HS-5 (cell line): ENCODE results near the gene ANK2.
A peak's percentile ranks its signal among the peaks of the same experiment; 100 is the strongest.

Source experiments
- DNase-seq: peaks from one replicate; pipeline ENCODE4 v3.0.0-alpha.2; 2012; ENCODE audit warnings: low read depth

Gene ANK2

DNA sequence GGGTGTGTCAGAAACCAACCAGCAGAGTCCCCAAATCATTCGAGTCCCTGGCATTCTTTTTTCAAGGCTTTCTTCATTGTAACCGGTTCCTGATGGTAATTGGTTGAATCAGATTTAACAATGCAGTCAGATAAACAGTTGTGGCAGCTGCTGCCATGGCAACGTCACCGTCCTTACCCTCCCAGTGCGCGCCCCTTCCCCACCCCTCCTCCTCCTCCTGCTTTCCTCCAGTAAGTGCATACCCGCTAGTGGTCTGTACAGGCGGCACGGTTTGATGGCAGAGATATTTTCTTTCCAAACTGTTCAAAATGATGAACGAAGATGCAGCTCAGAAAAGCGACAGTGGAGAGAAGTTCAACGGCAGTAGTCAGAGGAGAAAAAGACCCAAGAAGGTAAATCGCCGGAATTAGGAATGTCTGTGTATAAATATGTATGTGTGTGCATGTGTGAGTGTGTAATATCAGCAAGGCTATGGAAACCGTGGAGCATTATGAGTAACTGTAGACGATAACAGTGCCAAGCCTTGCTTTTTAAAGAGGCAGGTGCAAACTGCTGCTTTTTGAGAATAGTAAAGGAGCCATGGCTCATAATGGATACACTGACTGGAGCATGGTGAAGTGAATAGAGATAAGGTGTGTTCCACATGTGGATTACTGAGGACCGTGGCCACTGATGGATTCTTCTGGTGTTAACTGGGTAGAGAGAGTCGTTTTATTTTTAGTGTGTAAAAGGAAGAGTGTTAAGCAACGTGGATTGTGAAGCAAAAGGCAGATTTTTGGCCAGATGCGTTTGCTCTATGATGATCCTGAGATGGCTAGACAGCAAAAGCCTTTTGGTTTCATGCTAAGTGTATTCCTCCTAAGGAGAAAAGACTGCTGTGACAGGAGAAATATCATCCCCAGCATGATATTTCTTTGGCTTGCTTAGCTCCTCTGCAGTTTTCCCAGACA is at the start of gene ANK2:
ANK2 (plus strand) TSS at position 233 of the 950 bp plus-strand sequence; CDS start at position 309, 76 bp downstream.
- DNase-seq = no peak

GRCh38 chr4:113003841-113004240 is 45.6 kb upstream of the ANK2 start:
- DNase-seq = no peak

DNA sequence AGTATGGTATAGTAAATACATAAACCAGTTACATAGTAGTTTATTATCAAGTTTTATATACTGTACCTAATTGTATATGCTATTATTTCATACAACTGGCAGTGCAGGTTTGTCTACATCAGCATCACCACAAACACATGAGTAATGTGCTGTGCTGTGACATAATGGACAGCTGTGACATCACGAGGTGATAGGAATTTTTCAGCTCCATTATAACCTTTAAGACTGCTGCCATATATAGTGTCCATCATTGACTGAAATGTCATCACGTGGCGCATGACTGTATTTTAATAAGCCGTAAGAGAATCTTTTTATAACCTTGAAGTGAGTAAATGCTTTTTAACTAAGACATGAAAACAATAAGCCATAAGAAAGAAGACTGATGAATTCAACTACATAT is 44.8 kb upstream of the ANK2 start:
- DNase-seq = no peak

DNA sequence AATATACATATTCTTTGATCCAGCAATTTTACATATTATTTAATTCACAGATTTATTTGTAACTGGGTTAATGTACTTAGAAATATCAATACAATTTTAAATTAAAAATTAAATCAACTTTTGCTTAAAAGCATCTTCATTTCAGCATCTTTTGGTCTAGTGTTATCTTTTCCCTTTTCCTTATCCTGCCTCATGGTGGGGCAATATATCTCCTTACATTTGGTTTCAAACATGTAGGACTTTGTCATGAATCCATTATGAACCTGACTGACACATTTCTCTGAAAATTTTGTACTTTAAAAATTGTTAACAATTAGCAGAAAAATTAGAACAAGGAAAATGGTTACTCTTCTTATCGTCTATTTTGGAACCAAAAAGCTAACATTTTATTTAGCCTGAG is 42.8 kb upstream of the ANK2 start:
- no peak for DNase-seq

DNA sequence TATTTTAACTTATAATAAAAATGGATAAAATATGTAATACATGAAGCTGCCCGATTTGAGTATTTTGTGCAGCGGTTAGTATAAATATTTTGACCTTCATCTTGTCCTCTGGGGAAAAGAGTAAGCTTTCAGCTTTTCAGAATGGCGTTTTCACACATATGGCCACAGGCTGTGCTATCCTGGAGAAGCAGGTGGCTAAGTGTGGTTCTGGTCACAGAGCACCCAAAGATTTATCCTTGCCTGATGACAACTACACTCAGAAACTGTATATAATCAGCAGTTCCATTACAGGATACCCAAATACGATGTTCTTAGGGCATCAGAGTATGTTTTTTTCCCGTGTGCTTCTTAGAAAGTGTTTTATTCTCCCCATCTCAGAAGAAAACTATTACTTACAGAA is 42.3 kb upstream of the ANK2 start:
- DNase-seq = no peak

DNA sequence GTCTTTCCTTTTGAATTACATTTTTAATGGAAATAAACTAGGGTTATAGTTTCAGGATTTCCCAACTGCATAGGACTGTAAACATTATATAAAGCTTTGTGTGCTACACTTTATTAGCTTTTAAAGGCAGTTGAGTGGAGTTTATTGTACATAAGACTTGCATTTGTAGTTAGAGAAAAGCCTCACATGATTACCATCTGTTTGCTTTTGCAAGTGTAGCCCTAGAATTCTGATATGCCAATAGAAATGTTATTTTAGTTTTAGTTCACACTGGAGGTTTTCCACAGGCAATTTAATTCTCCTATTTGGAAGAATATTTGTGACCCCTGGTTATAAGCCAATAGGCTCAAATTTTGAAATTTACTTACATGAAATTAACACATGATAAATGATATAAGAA is 41.3 kb upstream of the ANK2 start:
- no peak for DNase-seq

DNA sequence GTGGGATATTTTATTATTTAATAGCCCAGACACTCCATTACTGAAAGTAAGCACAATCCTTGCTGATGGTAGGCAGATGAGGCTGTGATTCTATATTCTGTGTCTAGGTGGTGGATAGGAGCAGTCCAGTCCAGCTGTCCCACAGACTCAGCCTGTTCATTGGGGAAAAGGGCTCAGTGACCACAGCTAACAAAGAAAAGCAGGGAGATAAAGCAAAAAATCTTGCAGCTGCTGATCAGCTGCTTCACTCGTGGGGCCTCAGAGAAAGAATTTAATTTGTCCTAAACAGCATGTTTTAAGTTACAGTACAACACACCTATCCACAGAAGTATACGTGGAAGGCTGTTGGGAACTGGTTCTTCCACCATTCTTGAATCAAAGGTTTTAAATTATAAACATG is 40.7 kb upstream of the ANK2 start:
- no peak for DNase-seq

DNA sequence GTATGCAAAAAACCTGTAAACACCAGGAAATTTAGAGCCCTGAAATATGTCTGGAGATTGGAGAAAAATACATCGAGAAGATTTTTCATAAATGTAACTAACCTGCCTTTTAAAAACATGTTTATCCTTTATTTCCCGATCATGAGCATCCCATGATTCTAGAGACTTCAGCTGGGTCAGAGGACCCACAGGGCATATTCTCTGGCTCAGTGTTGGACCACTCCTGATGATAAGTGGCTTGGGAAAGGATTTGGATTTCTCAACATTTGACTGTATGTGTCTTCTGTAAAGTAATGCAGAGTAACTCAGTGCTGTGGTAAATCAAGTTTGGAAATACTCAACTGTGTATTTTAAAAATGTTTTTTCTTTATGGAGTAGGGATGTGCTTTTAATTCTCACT is 40.0 kb upstream of the ANK2 start:
- no peak for DNase-seq

DNA sequence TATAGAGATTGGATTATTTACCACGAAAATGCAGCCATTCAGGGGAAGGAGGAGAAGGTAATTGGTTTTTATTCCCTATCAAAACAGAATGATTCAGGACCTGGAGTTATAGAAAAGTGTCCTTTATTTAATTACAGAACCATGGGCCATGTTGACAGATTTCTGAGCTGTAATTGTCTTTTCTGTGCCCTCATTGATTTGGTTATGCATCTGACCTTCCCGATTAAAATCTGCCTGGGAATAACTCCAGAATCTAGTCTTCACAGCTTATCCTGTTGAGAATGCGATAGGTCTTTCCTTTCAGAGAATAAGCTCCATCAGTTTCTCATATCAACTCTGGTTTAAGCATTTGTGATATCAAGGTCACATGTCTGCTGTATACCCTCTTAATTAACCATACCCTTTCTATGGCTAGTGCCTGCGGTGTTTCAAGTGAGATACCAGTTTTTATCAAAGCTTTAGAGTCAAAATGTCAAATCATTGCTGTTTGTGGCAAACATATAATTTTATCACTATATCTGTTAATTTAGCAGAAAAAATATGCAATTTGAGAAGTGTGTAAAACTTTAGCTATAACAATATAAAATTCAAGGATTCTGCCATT is 37.2 kb upstream of the ANK2 start:
- DNase-seq = no peak

DNA sequence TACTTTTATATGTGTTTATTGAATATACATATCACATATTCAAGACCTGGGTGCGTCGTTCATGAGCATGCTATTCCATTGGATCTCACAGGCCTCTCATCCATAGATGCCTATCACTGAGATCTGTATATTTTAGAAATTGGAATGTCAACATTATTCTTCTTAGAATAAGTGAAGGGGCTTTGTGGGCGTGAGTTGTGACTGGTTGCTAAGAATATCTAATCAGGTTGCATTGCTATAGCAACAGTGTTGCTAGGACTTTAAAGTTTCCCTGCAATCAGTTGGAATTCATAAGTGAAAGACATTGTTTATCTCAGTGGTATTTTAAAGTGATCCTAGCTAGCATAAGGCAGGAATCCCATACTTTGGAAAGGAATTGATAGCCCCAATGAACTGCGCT is 36.7 kb upstream of the ANK2 start:
- DNase-seq = no peak

DNA sequence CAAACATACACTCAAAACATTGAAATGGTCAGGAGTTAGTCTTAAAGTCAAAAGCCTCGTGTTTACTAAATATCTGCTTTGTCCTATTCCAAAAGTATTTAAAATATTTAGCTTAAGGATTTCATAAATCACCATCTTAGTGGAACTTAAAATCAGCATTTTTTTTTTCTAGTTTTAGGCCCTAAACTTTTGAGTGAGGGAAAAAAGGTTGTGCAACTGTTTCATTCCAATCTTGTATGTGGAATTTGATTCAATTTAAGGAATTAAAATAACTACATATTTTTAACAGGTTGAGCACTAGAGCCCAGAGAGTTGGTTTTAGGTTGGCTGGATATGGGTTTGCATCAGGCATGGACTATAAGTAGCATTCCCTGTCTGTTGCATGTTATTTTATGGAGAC is 35.7 kb upstream of the ANK2 start:
- DNase-seq = no peak

- no peak for DNase-seq
These were observed 33.1 kb upstream of the ANK2 start for GRCh38 chr4:113016377-113016776.

DNA sequence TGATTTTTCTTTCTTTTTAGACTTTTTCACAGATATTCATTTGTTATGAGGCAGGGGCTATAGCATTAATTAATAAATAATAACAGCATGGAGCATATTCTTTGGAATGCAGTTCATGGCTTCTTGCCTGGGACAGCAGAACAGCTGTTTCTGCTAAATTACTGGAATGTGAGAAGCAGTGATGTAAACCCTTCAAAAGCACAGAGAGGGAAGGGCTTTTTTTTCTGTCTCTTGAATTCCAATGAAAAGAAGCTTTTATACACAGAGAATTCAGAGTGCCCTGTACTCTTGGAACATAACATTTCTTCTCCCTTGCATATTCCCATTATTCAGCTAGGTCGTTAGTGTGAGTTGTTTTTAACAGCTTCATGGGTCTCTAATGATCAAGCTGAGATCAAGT is 28.5 kb upstream of the ANK2 start:
- DNase-seq = no peak

GRCh38 chr4:113024388-113024787 is 25.1 kb upstream of the ANK2 start:
- no peak for DNase-seq

DNA sequence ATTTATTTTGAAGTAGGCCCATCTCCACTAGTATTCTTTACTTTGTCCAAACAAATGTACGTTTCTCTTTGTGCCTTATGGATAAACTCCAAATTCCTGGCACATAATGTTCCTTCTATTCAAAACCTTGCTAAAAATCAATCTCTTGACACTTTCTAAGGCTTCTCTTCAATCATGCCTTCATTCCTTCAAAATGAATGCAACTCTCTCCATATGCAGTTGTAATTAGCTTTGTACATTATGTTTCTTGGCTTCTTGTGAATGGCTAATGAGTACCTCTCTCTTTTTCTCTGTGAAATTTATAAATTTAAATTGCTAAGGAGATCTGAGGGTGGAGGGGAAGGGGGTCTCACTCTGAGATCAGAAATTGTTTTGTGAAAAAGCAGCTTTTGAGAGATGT is 24.0 kb upstream of the ANK2 start:
- DNase-seq = no peak

DNA sequence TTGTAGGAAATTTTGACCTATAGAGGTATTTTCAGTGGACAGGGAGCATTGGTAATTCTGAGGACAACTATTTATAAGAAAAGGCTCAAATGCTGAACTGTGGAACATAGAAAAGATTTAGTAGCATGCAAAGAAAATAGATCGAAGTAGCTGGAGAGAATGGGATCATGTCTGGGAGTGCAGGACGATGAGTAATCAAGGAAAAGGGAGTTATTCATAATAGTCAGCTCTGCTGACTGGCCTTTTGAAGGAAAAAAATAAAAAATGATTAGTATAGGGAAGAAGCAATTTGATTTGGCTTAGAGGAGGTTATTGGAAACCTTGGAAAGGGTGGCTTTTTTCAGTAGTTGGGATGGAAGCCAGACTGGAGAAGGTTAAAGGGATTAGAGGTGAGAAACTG is 22.9 kb upstream of the ANK2 start:
- peak; percentile 8 for DNase-seq

DNA sequence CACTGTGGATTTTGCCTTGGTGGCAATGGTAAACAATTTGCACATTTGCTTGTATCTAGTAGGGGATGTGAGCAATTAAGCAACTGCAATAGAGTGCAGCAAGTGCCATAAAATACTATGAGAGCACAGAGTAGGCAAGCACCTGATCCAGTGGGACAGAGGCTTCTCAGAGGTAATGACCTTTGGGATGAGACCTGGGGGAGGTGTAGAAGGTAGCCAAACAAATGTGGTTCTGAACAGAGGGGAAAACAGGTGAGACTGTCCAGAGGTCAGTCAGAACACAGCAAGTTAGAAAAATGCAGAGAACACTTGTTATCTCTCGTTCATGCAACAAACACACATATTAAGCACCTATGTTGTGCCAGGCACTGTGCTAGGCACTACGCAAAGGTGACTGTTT is 21.4 kb upstream of the ANK2 start:
- DNase-seq = no peak

DNA sequence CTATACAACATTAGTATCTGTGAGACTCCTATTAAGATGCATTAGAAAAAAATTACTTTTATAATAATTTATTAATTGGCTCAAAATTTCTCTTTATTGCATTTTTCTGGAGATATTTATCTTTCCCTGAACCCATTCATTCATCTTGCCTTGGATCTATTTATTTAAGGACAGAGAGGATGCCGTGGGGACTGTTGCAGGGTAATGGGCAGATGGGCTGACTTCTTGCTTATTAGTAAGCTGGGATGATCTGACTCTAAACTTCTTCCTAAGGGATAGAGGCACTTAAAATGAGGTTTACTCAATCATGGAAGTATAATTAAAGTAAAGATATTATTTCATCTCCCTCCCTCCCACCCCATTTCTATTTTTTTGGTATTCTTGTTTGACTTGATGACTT is 18.2 kb upstream of the ANK2 start:
- DNase-seq = no peak

GRCh38 chr4:113040793-113041192 is 8.7 kb upstream of the ANK2 start:
- DNase-seq = no peak

DNA sequence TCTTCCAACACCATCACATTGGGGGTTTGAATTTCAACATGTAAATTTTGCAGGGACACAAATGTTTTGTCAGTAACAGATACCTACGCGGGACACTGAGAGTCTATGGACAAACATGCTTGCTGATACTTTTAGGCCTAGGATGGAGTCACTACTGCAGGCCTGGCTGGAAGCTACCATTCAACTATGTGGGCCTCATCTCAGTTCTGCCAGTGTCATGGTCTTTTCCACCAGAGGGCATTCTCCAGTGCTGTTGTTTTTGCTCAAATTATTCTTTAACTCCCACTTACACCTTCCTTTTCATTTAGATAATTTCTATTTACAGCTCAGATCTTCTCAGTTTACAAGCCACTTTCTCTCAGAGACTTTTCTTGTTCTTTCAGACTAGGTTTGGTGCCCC is 7.0 kb upstream of the ANK2 start:
- DNase-seq = no peak

- DNase-seq = no peak
These were observed 5.9 kb upstream of the ANK2 start for GRCh38 chr4:113043591-113043990.

- no peak for DNase-seq
These were observed 910 bp downstream of the ANK2 start for GRCh38 chr4:113050371-113050755.

DNA sequence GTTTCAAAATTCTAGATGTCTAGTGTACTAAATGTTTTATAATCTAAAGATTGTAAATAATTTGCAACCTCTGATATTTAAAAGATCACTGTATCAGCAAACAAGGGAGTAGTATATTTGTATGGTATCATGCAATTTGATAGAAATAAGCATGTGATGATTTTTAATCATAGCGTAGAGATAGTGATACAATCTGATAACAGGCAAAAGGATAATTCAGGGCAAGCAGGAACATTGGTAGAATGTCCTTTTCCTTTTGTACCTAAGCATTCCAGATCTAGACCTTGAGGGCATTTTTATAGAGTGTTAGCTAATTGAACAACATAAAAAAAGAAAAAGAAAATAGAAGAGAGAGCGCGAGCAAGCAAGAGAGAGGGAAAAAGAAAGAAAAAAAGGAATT is 1.4 kb downstream of the ANK2 start:
- DNase-seq = no peak

DNA sequence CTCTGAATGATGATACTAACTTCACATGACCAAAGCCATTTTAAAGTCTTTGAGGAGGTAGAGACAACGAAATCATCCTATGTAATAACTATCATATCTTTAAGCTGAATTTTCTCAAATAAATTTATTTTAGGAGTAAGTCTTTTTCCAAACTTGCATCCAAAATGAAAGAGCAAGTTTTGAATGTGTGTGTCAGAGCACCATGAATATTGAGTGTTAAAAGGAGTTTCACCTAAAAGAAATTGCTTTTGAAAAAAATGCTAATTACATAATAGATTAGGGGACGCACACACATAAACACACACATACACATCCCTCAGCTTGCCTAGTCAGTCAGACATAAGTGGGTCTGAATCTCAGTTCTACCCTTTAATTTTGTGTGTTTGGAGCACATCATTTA is 1.9 kb downstream of the ANK2 start:
- no peak for DNase-seq
